ENCODE measurements around the gene SCAPER.
A peak's percentile ranks its signal among the peaks of the same experiment; 100 is the strongest.

The SCAPER gene

GRCh38 chr15:76333720-76334437, 571.3 kb downstream of the SCAPER start:
- CTCF ChIA-PET = interaction anchor here (0.7 to 4.1 kb wide), 11 partner anchors 10 to 148 kb away, joined by 3 to 14 read pairs (median 3); no protein-coding TSS in a partner anchor
- POLR2A ChIA-PET = interaction anchor here (0.6 to 1.7 kb wide), 3 partner anchors 12 to 106 kb away, joined by 3 to 4 read pairs (median 4); no protein-coding TSS in a partner anchor

GRCh38 chr15:76333309-76333708, 571.8 kb downstream of the SCAPER start:
- Histone ChIP-seq H3K4me3 (ENCODE audit: low read depth, low read length) (no peak overlapping the region), H3K4me1 (ENCODE audit: control insufficient read depth, insufficient read depth, low read length) (peaks cover 5% of the 10 kb centered on the region), H3K36me3 (ENCODE audit: control insufficient read depth in 2 of 2, insufficient read depth in 1 of 2, low read length in 2 of 2) (no peaks in the 10 kb centered on the region), H3K9me3 (ENCODE audit: control insufficient read depth, insufficient read depth, low read depth, low read length) (no peaks in the 10 kb centered on the region), H3K27ac (ENCODE audit: extremely low read depth, low read depth, low read length) (no peak overlapping the region)
- TF ChIP-seq ZNF114 (tag by site-specific recombination; IDR thresholded peaks at IDR 0.05) (no peak), ZSCAN23 (tag by site-specific recombination; IDR thresholded peaks at IDR 0.05) (no peak), ZNF473 (tag by site-specific recombination; IDR thresholded peaks at IDR 0.05) (no peak), SP3 (tag by site-specific recombination; IDR thresholded peaks at IDR 0.05) (no peak), ZNF362 (tag by site-specific recombination; IDR thresholded peaks at IDR 0.05) (no peak), ZFP69B (tag by site-specific recombination; IDR thresholded peaks at IDR 0.05) (no peak), ZBTB20 (tag by site-specific recombination; IDR thresholded peaks at IDR 0.05) (no peak), ZNF37A (tag by site-specific recombination; IDR thresholded peaks at IDR 0.05) (no peak), ZNF707 (tag by site-specific recombination; IDR thresholded peaks at IDR 0.05) (no peak), ZNF677 (tag by site-specific recombination; IDR thresholded peaks at IDR 0.05) (no peak), KLF16 (tag by site-specific recombination; IDR thresholded peaks at IDR 0.05) (no peak)
- ChIA-PET CTCF (interaction anchor here (0.8 to 4.1 kb wide), 8 partner anchors 9 to 148 kb away, joined by 3 to 14 read pairs (median 3); no protein-coding TSS in a partner anchor), POLR2A (interaction anchor here (0.6 to 1.7 kb wide), 4 partner anchors 12 to 105 kb away, joined by 3 to 4 read pairs (median 4); no protein-coding TSS in a partner anchor)

More at GRCh38 chr15:76333720-76334437, 571.3 kb downstream of the SCAPER start:
- H3K27ac ChIP-seq (ENCODE audit: extremely low read depth, low read depth, low read length) = no peak overlapping the region
- peaks cover 3% of the 10 kb centered on the region; the same call in 1 of the 2 replicates for H3K4me1 ChIP-seq (ENCODE audit: control insufficient read depth, insufficient read depth, low read length)
- TF ChIP-seq CTCF (tag by site-specific recombination; IDR thresholded peaks at IDR 0.05) (peak; percentile 72), ZNF561 (tag by site-specific recombination; IDR thresholded peaks at IDR 0.05; ENCODE audit: borderline replicate concordance) (no peak), IKZF3 (tag by site-specific recombination; IDR thresholded peaks at IDR 0.05) (0 out of 2 replicates have a peak, but pooled peaks have one; percentile 12)
- no peak overlapping the region for H3K4me3 ChIP-seq (ENCODE audit: low read depth, low read length)
- peaks cover 0 to 3% of the 10 kb centered on the region in 2 experiments; a peak in 1 of 3 replicates for H3K36me3 ChIP-seq (ENCODE audit: control insufficient read depth in 2 of 2, insufficient read depth in 1 of 2, low read length in 2 of 2)
- no peaks in the 10 kb centered on the region for H3K9me3 ChIP-seq (ENCODE audit: control insufficient read depth, insufficient read depth, low read depth, low read length)

GRCh38 chr15:76332796-76333195, 572.3 kb downstream of the SCAPER start:
- Histone ChIP-seq H3K9me3 (ENCODE audit: control insufficient read depth, insufficient read depth, low read depth, low read length) (no peaks in the 10 kb centered on the region), H3K4me3 (ENCODE audit: low read depth, low read length) (no peak overlapping the region), H3K27ac (ENCODE audit: extremely low read depth, low read depth, low read length) (no peak overlapping the region), H3K36me3 (ENCODE audit: control insufficient read depth in 2 of 2, insufficient read depth in 1 of 2, low read length in 2 of 2) (no peaks in the 10 kb centered on the region), H3K4me1 (ENCODE audit: control insufficient read depth, insufficient read depth, low read length) (peaks cover 10% of the 10 kb centered on the region)
- ChIA-PET CTCF (interaction anchor here (0.8 to 4.1 kb wide), 5 partner anchors 12 to 142 kb away, joined by 3 to 14 read pairs (median 3); no protein-coding TSS in a partner anchor), POLR2A (interaction anchor here (0.6 to 1.7 kb wide), 3 partner anchors 13 to 83 kb away, joined by 3 to 4 read pairs (median 3); no protein-coding TSS in a partner anchor)
- no peak for TF ChIP-seq ZNF76 (tag by site-specific recombination; IDR thresholded peaks at IDR 0.05; ENCODE audit: borderline replicate concordance, low read depth)
- TF ChIP-seq YY1 (tag by site-specific recombination; IDR thresholded peaks at IDR 0.05) = no peak
- TF ChIP-seq ZNF37A (tag by site-specific recombination; IDR thresholded peaks at IDR 0.05) = no peak
- TF ChIP-seq ZNF529 (tag by site-specific recombination; IDR thresholded peaks at IDR 0.05; ENCODE audit: insufficient replicate concordance) = no peak
- no peak for TF ChIP-seq ZNF398 (tag by site-specific recombination; IDR thresholded peaks at IDR 0.05)
- no peak for TF ChIP-seq ZNF146 (tag by site-specific recombination; IDR thresholded peaks at IDR 0.05)
- TF ChIP-seq PATZ1 (tag by site-specific recombination; IDR thresholded peaks at IDR 0.05) = no peak
- TF ChIP-seq ZNF549 (tag by site-specific recombination; IDR thresholded peaks at IDR 0.05) = no peak
- no peak for TF ChIP-seq ZNF654 (tag by site-specific recombination; IDR thresholded peaks at IDR 0.05; ENCODE audit: low read depth)
- TF ChIP-seq ZNF335 (tag by site-specific recombination; conservative IDR thresholded peaks at IDR 0.05) = no peak
- TF ChIP-seq SETDB1 (IDR thresholded peaks at IDR 0.05; ENCODE audit: insufficient read length, low read length) = no peak

All from HEK293 (cell line).